Measurements from ENCODE around the gene MUC2.

MUC2 gene

DNA sequence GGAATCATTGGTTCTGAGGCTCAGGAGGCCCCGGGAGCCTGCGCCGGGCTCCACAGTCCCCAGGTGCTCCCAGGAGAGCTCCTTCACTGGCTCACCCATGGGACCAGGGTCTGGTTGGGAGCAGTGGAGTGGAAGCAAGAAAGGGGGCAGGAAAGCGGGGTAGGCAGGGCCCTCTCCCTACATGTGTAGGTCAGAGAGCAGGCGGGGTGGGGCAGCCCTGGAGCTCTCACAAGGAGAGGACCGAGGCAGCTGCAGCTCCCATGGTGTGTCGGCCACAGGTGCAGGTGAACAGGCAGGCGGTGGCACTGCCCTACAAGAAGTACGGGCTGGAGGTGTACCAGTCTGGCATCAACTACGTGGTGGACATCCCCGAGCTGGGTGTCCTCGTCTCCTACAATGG is 28.3 kb downstream of the MUC2 start:
- no peak overlapping the region for H3K27ac ChIP-seq
- TF ChIP-seq, protein P1, sequence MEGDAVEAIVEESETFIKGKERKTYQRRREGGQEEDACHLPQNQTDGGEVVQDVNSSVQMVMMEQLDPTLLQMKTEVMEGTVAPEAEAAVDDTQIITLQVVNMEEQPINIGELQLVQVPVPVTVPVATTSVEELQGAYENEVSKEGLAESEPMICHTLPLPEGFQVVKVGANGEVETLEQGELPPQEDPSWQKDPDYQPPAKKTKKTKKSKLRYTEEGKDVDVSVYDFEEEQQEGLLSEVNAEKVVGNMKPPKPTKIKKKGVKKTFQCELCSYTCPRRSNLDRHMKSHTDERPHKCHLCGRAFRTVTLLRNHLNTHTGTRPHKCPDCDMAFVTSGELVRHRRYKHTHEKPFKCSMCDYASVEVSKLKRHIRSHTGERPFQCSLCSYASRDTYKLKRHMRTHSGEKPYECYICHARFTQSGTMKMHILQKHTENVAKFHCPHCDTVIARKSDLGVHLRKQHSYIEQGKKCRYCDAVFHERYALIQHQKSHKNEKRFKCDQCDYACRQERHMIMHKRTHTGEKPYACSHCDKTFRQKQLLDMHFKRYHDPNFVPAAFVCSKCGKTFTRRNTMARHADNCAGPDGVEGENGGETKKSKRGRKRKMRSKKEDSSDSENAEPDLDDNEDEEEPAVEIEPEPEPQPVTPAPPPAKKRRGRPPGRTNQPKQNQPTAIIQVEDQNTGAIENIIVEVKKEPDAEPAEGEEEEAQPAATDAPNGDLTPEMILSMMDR (conservative IDR thresholded peaks at IDR 0.05): no peak

DNA sequence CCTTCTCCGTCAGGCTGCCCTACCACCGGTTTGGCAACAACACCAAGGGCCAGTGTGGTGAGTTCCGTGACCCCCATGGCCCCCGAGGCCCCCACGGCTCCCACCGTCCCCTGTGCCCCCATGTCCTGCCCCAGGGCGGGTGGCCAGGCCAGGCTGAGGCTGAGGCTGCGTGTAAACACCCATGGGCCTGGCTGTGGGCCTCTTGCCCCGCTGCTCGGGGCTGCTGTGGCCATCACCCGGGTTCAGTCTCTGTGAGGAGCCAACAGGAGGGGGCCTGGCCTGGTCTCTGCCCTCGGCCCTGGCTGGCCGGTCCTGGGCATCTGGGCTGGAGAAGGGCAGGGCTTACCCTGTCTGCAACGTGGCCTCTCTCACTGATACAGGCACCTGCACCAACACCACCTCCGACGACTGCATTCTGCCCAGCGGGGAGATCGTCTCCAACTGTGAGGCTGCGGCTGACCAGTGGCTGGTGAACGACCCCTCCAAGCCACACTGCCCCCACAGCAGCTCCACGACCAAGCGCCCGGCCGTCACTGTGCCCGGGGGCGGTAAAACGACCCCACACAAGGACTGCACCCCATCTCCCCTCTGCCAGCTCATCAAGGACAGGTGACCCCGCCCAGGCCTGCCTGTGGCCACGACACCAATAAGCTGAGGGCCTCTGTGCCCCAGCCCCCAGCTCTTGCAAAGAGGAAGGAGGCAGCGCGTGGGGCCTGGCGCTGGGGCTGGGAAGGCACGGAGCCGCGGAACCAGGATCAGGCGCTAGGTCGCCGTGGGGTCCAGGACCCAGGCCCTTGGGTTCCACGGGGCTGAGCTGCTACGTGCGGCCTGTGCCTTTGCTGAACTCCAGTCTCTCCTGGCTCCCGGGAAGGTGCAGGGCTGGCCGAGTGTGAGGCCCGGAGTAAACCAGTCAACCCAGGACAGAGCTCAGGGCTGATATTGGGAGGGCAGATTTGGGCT is 29.0 kb downstream of the MUC2 start:
- TF ChIP-seq, protein P1 (conservative IDR thresholded peaks at IDR 0.05): no peak
- no peak overlapping the region for H3K27ac ChIP-seq

DNA sequence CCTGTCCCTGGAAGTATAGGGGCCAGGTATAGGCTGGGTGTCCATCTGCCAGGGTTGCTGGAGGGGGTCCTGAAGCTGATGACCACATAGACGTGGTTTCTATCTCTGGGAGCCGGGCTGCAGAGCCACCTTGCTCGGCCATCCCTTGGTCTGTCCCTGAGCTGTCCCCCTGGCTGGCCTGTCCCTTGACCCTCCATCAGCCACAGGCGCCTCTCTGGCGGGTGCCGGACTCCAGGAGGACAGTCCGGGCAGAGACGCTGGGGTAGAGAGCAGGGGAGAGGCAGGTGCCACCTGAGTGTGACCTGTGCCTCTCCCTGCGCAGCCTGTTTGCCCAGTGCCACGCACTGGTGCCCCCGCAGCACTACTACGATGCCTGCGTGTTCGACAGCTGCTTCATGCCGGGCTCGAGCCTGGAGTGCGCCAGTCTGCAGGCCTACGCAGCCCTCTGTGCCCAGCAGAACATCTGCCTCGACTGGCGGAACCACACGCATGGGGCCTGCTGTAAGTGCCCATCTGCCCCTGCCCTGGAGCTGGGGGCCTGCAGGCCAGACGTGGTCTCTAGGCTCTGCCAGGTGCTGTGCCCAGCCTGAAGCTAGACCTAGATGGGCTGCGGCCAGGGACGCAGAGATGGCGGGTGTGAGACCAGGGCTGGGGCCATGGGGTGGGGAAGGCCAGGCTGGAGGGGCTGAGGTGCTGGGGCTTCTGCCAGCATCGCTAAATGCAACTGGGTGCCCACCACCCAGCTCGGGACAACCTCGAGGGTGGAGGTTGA is 29.9 kb downstream of the MUC2 start:
- no peak overlapping the region for H3K27ac ChIP-seq

DNA sequence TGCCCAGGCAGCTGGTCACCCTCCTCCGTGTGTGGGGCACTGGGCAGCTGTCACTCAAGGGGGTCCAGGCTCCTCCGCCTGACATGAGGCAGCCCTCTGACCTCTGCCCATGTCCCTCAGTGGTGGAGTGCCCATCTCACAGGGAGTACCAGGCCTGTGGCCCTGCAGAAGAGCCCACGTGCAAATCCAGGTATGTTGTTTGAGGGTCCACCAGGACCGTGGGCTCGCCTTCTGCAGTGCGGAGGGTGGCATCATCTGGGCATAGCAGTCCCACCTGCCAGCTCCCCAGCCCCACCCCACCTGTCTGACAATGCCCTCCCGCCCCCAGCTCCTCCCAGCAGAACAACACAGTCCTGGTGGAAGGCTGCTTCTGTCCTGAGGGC is 30.5 kb downstream of the MUC2 start:
- H3K27ac ChIP-seq: no peak overlapping the region
- TF ChIP-seq, protein P1 (conservative IDR thresholded peaks at IDR 0.05): no peak

More for the DNA sequence above, 29.9 kb downstream of the MUC2 start:
- TF ChIP-seq, protein P1 (conservative IDR thresholded peaks at IDR 0.05): no peak

DNA sequence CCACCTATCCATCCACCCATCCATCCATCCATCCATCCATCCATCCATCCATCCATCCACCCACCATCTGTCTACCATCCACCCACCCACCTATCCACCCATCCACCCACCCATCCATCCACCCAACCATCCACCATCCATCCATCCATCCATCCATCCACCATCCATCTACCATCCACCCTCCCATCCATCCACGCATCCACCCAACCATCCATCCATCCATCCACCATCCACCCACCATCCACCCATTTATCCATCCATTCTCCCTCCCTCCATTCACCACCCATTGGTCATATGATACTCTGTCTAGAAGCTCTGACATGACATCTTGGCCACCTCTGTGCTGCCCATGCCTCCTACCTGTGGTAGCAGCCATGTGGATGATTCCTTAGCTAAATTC is 31.7 kb downstream of the MUC2 start:
- H3K27ac ChIP-seq: no peak overlapping the region
- TF ChIP-seq, protein P1 (conservative IDR thresholded peaks at IDR 0.05): no peak

DNA sequence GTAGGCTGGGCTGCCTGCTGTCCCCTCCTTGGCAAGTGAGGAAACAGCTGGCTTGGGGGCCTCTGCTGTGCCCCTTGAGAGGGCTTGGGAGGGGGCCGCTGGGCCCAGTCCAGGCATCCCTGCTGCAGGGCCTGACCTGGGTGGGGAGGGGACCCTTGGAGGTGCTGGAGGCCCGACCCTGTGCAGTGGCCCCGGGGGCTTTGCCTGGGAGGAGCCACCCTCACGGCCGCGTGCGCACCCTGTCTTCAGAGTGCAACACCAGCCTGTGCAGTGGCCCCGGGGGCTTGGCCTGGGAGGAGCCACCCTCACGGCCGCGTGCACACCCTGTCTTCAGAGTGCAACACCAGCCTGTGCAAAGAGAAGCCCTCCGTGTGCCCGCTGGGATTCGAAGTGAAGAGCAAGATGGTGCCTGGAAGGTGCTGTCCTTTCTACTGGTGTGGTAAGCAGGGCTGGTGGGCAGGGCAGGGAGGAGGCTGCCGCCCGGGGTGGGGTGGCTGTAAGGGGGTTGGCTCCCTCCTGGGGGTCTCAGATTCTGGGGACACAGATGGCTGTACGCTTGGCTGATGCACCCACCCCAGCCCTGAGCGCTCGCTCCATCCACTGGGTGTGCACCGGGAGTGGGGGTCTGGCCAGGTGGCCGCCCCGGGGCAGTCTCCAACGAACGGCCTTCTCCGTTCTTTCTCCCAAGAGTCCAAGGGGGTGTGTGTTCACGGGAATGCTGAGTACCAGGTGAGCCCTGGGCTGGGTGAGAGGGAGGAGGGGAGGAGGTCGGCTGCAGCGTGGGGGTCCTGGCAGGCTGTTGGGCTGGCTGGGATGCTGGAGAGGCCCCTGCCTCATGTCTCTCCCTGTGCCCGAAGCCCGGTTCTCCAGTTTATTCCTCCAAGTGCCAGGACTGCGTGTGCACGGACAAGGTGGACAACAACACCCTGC is 32.9 kb downstream of the MUC2 start:
- TF ChIP-seq, protein P1 (conservative IDR thresholded peaks at IDR 0.05): no peak
- H3K27ac ChIP-seq: no peak overlapping the region
